Left hindlimb (tissue), 1 donor: ENCODE data around the gene SMIM1.

Experiments used
- DNase-seq: peaks from one replicate; pipeline ENCODE4 v3.0.0-alpha.2; 2018

Gene SMIM1

GRCh38 chr1:3759796-3760195 is 12.8 kb upstream of the SMIM1 start:
- DNase-seq = peak; percentile 7

GRCh38 chr1:3761296-3762010 is 11.1 kb upstream of the SMIM1 start:
- peak; percentile 19 for DNase-seq

DNA sequence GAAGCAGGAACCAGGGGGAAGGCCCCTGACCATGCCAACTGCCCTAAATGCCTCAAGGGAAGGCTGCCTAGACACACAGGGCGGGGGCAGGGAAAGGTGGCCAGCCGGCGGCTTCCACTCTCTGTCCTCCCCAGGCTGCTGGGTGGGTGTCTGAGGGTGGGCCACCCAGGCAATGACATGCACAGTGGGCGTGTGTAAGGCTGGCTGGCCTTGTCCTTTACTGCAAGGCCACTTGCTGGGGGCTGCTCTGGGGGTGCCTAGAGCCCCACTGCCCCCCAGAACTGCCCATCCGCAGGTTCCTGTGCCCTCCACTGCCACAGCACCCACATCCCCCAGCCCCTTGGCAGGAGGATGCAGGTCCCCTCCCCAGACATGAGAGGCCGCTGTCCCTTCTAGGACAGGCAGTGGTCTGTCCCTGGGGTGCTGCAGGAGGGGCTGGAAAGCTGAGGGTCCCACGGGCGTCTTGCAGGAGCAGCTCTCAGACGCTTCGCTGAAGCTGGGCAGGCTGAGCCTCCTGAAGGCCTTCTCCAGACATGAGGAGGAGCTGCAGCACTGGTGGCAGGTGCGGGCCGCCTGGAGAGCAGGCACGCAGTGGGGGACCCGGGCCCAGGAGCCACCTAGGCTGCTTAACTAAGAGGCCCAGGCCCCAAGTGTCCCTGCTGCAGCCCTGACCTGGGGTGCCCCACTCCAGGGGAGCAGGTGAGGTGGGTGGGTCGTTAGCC is 10.2 kb upstream of the SMIM1 start:
- peak; percentile 17 for DNase-seq

GRCh38 chr1:3762873-3763228 is 9.7 kb upstream of the SMIM1 start:
- no peak for DNase-seq

GRCh38 chr1:3763351-3764125 is 9.0 kb upstream of the SMIM1 start:
- DNase-seq = peak; percentile 11

DNA sequence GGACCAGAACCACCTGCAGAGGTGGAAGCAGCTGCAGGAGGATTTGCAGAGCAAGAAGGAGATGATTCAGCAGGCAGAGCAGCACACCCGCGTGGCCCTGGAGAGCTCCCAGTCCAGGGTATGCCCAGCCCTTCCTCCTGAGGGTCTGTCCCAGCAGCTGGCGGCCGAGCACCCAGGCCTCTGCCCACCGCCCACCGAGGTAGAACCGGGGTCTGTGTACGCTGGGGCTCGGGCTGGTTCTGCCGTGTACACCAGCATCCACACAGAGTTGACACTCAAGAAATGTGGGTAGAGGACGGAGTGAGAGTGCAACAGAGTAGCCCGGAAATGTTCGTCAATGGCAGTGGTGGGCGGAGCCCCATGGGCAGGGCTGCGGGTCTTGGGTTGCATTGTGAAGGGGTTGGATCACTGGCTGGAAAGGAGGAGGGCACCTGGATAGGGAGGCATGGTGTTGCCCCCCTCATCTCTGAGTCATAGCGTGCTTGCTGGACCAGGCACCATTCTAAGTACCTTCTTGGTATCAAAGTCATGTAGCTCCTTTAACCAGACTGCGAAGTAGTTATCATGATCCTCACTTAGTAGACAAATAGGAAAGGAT is 5.1 kb upstream of the SMIM1 start:
- peak; percentile 16 for DNase-seq

DNA sequence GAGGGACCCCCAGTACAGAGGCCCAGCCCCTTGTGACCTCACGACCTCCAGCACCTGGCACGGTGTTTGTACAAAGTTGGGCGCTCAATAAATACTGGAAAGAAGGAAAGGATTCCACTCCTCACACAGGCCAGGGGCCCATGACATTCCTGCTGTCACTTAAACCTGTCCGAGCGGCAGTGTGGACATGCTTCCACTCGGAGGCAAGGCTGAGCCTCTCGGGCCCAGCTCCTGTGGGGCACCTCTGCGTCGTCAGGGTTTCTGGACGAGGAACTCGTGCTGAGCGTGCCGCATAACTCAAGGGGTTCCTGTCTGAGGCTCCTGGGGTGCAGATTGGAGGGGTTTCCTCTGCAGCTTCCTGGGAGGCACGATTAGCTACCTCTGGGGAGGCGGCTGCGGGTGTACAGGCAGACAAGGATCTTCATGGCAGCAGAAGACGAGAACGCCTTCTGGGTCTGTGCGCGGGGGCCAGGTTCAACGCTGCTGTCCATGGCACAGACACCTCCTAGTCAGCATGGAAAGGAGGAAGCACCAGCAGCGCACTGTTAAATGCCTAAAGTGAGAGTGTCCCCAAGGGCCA is 3.6 kb upstream of the SMIM1 start:
- peak; percentile 20 for DNase-seq

GRCh38 chr1:3770047-3770765 is 2.3 kb upstream of the SMIM1 start:
- DNase-seq = peak; percentile 18

GRCh38 chr1:3771108-3772026 is 1.2 kb upstream of the SMIM1 start:
- peak; percentile 39 for DNase-seq

- DNase-seq = peak; percentile 94
These were observed 378 bp upstream of the SMIM1 start for GRCh38 chr1:3772027-3772714.

DNA sequence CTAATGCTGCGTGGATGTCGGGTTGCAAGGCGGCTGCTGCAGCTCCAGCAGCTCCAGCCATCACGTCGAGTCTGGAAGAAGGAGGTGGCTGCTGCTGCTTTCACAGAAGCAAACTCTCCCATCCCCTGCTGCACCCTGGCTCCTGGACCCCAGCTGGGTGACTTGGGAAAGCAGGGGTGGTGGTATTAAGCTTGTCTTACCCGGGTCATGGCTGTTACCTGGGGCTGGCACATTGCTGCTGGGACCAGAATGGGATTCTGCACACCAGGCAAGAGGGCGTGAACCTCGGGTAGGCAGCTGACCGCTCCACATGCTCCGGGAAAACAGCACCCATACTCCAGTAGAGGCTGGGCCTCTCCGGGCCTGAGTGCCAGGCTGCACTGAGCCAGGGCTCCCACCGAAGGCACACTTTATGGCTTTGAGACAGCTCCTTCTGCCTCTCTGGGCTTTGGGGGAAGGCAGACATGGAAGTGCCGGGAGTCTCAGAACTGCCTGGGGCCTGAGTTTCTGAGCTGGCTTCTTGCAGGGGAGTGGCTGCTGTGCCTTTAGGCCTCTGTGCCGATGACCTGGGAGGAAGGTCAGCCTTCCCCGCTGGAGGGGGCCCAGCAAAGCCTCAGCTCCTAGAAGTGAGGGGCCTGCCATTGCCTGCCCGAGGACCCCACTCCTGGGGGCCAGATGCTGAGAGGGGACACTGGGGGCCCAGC is 1.2 kb downstream of the SMIM1 start:
- peak; percentile 35 for DNase-seq

DNA sequence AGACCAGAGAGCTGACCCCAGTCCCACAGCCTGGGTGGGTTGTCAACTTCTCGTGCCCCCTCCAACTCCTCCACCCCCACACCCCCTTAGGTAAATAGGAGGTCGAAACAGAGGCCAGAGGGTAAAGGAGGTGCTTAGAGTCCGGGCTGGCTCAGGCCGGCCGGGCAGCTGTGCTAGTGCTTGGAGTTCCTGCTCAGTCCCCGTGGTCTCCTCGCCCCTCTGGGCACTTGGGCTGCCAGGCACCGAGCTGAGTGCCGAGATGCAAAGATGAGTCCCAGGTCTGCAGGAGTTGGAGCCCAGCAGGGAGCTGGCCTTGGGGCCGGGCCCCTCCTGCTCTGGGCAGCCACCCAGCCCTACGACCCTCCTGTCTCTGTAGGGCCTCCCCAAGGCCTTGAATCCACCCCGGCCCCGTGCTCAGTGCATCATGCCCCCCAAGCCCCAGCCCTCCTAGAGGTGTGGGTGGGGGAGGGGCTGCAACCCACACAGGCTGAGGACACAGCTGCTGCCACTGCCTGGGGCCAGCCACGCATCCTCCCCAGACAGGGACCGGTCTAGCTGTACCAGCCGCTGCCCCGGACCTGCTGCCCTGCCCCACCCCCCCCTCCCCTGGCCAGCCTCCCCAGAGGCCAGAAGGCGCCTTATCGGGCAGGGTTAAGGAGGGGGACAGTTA is 1.9 kb downstream of the SMIM1 start:
- peak; percentile 34 for DNase-seq

DNA sequence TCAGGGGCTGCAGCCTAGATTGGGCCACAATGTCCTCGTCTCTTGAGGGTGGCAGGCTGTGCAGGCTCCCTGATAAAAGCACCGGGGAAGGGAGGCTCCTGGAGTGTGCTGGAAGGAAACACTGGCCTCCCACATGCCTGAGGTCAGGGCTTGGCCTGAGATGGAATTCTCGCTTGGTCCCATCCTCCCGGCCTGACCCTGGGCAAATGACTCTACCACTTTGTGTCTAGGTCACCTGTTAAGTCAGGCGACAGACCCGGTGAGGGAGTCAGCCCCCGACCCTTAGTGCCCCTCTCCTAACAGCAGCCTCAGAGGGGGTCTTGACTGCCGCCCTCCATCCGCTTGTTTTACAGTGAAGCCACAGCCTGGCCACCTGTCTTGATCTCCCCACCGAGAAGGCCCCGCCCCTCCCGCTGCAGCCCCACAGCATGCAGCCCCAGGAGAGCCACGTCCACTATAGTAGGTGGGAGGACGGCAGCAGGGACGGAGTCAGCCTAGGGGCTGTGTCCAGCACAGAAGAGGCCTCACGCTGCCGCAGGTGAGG is 2.5 kb downstream of the SMIM1 start:
- DNase-seq = peak; percentile 28

- peak; percentile 78 for DNase-seq
These were observed 3.1 kb downstream of the SMIM1 start for GRCh38 chr1:3775490-3776230.

- no peak for DNase-seq
These were observed 3.8 kb downstream of the SMIM1 start for GRCh38 chr1:3776231-3776961.

DNA sequence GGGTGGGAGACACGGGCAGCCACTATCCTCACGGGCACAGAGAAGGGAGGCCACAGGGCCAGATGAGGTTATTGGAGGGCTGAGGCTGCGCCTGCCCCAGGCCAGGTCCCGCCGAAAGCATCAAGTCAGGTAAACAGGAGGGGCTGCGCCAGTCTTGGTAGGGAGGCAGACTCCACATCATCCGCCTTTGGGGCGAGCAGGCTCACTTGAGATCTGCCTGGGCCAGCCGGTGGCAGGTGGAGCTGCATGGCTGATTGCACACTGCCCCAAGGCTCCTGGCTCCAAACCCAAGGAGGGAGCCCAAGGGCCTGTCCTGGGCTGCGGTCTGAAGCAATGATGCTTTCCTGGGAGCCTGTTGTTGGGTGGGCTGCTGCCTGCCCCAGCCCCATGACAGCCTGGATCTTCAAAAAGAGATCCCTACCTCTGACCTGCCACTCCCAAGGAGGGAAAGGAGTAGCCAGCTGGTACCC is 4.6 kb downstream of the SMIM1 start:
- DNase-seq = peak; percentile 27
